Osteocyte (in vitro differentiated cells): ENCODE data around the gene NTN1. TPM values are rescaled to one million over a fixed set of nuclear protein-coding genes. Genes with fewer than 3 reads are reported as not detected.

Experiments
- DNase-seq: peaks from one replicate; pipeline ENCODE4 v3.0.0; 2021; ENCODE audit warnings: mixed read lengths; ENCODE audit not compliant: unreplicated experiment; ENCODE audit errors: extremely low spot score
- H3K27ac Mint-ChIP-seq: one replicate; pipeline ENCODE4 v1.8.0; 2021; ENCODE audit warnings: mild to moderate bottlenecking, mixed read lengths; ENCODE audit not compliant: unreplicated experiment
- H3K27me3 Mint-ChIP-seq: one replicate; pipeline ENCODE4 v1.8.0; 2021; ENCODE audit warnings: mixed read lengths; ENCODE audit not compliant: unreplicated experiment
- H3K36me3 Mint-ChIP-seq: one replicate; pipeline ENCODE4 v1.8.0; 2021; ENCODE audit warnings: mixed read lengths; ENCODE audit not compliant: unreplicated experiment
- H3K4me1 Mint-ChIP-seq: one replicate; pipeline ENCODE4 v1.8.0; 2021; ENCODE audit warnings: mixed read lengths; ENCODE audit not compliant: unreplicated experiment
- H3K4me3 Mint-ChIP-seq: one replicate; pipeline ENCODE4 v1.8.0; 2021; ENCODE audit warnings: mild to moderate bottlenecking, moderate library complexity, mixed read lengths; ENCODE audit not compliant: unreplicated experiment
- H3K9me3 Mint-ChIP-seq: one replicate; pipeline ENCODE4 v1.8.0; 2021; ENCODE audit warnings: mixed read lengths; ENCODE audit not compliant: unreplicated experiment
- total RNA-seq: library from RNA; stranded (reverse); gene quantifications from 2 replicates; pipeline ENCODE4 v1.2.1, GENCODE V29; 2021
- TF ChIP-seq, protein P1 (sequence below): fragments of 200-600 bp; sonication (generic); IDR thresholded peaks from 2 replicates; pipeline ENCODE4 v1.5.0; 2021; ENCODE audit warnings: antibody characterized with exemption, mild to moderate bottlenecking, moderate library complexity

The NTN1 gene
- total RNA-seq, 1 donor from 2014 or later = 21.4 TPM

DNA sequence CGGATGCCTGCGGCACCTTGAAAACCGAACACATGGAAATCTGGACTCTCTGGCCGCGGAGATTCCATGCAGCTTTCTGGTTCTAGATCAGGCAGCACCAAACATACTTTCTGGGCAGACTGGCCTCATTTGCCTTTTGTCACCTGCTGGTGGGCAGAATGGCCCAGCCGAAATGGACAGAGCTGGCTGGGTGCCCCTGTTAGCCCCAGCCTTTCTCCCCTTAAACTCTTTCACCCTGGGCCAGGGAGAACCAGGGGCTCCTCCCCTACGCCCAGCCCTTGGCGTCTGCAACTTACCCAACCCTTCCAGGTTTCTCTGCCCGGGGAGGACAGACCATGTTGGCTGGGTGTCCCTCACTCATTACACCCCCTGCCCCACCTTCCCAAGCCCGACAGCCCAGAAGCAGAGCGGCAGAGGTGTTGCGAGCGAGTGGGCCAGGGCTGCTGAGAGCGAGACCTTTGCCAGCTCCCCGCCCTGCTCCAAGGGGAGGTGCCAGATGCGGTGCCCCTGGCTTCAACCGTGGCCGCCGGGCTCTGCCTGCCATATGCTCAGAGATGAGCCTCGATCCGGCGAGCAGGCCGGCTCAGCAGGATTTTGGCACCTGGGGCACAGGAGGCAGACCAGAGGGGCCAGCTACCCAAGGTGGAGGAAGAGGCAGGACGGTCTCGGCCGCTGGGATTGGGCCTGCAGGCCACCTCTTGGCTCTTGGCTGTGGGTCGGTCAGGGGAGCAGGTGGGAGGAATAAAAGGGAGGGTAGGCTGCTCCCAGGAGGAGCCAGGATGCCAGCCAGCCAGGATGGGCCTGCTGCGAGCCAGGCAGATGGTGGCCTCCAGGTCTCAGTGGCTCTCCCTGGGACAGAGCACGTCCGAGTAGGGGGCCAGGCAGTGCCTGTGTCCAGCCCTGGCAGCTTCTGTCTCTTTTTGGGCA lies 191.3 kb downstream of the NTN1 start:
- no peak overlapping the region for H3K27ac Mint-ChIP-seq
- DNase-seq = no peak
- peaks cover 17% of the 10 kb centered on the region for H3K36me3 Mint-ChIP-seq
- TF ChIP-seq, protein P1, sequence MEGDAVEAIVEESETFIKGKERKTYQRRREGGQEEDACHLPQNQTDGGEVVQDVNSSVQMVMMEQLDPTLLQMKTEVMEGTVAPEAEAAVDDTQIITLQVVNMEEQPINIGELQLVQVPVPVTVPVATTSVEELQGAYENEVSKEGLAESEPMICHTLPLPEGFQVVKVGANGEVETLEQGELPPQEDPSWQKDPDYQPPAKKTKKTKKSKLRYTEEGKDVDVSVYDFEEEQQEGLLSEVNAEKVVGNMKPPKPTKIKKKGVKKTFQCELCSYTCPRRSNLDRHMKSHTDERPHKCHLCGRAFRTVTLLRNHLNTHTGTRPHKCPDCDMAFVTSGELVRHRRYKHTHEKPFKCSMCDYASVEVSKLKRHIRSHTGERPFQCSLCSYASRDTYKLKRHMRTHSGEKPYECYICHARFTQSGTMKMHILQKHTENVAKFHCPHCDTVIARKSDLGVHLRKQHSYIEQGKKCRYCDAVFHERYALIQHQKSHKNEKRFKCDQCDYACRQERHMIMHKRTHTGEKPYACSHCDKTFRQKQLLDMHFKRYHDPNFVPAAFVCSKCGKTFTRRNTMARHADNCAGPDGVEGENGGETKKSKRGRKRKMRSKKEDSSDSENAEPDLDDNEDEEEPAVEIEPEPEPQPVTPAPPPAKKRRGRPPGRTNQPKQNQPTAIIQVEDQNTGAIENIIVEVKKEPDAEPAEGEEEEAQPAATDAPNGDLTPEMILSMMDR = no peak
- H3K4me1 Mint-ChIP-seq = peaks cover 19% of the 10 kb centered on the region
- H3K27me3 Mint-ChIP-seq = no peaks in the 10 kb centered on the region
- no peak overlapping the region for H3K4me3 Mint-ChIP-seq
- peaks cover 19% of the 10 kb centered on the region for H3K9me3 Mint-ChIP-seq

DNA sequence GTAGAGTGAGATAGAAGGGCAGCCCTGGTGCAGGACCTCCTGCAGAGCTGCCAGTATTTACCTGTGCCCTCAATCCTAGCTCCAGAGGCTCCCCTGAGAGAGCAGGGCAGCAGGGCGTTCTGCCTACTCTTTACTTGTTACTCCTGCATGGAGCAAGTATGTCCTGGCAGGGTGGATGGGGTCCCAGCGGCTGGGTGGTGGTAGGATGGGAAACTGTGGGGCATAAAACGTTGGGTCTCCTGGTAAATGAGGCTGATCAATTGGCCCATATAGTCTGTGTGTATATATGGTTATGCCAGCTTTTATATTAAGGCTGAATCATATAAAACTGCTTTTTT lies 192.0 kb downstream of the NTN1 start:
- Mint-ChIP-seq H3K4me1 (peaks cover 25% of the 10 kb centered on the region), H3K4me3 (no peak overlapping the region), H3K36me3 (peaks cover 17% of the 10 kb centered on the region), H3K27ac (no peak overlapping the region), H3K9me3 (peaks cover 19% of the 10 kb centered on the region), H3K27me3 (no peaks in the 10 kb centered on the region)
- DNase-seq = no peak
- TF ChIP-seq, protein P1 = no peak

DNA sequence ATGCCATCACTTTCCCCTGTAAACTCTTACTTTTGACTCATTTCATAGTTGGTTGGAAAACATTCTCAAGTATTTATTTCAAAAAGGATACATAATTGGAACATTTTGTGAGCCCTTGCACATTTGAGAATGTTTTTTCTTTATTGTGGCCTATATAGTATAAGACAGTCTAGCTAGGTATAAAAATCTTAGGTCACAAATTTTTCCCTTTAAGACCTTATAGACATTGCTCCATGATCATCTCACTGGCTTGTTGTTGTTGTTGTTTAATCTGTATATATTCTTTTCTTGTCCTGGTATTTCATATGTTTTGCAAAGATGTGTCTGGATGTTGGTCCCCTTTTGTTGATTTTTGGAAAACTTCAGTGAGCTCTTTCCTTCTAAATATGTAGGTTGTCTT lies 194.2 kb downstream of the NTN1 start:
- H3K36me3 Mint-ChIP-seq = peaks cover 14% of the 10 kb centered on the region
- H3K4me1 Mint-ChIP-seq = peaks cover 25% of the 10 kb centered on the region
- no peaks in the 10 kb centered on the region for H3K27me3 Mint-ChIP-seq
- no peak overlapping the region for H3K4me3 Mint-ChIP-seq
- no peak for DNase-seq
- peak overlapping the region; percentile 34 for H3K27ac Mint-ChIP-seq
- TF ChIP-seq, protein P1 = no peak
- H3K9me3 Mint-ChIP-seq = peaks cover 19% of the 10 kb centered on the region

DNA sequence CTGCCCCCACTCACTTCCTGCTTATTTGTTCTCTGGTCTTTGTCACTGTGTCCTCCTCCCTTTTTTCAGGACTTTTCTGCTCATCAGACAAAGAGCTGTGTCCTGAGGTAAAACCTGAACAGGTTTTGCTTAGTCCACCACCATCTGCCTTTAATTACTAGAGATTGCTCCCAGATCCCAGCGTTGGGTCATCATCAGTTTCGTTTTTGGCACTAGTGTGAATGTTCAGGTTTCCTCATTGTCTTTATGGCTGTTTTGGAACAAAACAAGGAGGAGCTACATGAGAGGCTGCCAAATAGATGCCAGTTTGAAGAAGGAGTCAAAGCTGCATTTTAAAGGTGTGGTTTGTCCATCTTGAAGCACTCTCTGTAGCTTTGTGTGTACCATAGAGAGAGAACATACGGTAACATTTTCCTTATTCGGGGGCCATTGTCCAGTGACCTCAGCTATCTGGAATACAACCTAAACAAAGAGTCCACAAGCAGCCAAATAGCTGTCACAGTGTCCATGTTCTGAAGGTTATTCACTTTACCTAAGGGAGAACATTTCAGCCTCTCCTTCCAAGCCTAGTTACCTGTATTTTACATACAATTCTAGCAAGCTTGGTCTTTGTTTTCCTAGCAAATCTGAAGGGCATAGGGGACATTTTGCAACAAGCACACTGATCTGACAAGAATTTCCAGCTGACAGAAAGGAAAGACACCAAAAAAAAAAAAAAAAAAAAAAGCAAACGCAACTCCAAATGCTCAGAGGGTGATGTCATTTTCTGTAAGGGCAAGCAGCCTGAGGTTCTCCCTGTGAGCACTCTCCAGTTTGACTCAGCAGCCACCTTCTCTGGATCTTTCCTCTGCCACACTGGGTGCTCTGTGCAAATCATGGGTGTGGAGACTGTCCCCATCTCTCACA lies 196.1 kb downstream of the NTN1 start:
- H3K4me3 Mint-ChIP-seq = no peak overlapping the region
- peaks cover 13% of the 10 kb centered on the region for H3K4me1 Mint-ChIP-seq
- no peaks in the 10 kb centered on the region for H3K27me3 Mint-ChIP-seq
- peak overlapping the region; percentile 68 for H3K27ac Mint-ChIP-seq
- H3K9me3 Mint-ChIP-seq = peaks cover 19% of the 10 kb centered on the region
- H3K36me3 Mint-ChIP-seq = peaks cover 14% of the 10 kb centered on the region
- no peak for DNase-seq
- TF ChIP-seq, protein P1 = no peak
